ENCODE data around the gene DGCR6L.

DNA sequence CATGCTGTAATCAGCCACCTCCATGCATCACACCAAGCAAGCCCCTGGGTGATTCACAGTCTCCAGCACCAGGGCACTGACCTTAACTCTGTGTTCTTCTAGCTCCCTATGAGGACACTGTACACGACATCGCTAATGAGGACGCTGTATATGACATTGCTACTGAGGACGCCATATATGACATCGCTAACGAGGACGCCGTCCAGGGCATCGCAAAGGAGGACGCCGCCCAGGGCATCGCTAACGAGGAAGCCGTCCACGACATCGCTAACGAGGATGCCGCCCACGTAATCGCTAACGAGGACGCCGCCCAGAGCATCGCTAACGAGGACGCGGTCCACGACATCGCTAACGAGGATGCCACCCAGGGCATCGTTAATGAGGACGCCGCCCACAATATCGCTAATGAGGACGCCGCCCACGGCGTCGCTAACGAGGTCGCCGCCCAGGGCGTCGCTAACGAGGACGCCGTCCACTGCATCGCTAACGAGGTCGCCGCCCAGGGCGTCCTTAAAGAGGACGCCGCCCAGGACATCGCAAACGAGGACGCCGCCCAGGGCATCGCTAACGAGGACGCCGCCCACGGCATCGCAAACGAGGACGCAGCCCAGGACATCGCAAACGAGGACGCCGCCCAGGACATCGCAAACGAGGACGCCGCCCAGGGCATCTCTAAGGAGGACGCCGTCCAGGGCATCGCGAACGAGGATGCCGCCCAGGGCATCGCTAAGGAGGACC lies 34.5 kb upstream of the DGCR6L start:
- no peak for TF ChIP-seq CTCF (conservative IDR thresholded peaks at IDR 0.05)
- TF ChIP-seq ZFX (IDR thresholded peaks at IDR 0.05), result no peak
